ELR (cell line): ENCODE data around the gene POT1.
"Not testable (repeated sequence)": the region's sequence is repeated elsewhere in the genome, so short reads cannot be mapped to it uniquely, and the experiment has no call there.

ENCODE experiments used
- DNase-seq: peaks from one replicate; pipeline ENCODE4 v3.0.0-alpha.2; 2015; ENCODE audit warnings: low read depth

POT1 gene

DNA sequence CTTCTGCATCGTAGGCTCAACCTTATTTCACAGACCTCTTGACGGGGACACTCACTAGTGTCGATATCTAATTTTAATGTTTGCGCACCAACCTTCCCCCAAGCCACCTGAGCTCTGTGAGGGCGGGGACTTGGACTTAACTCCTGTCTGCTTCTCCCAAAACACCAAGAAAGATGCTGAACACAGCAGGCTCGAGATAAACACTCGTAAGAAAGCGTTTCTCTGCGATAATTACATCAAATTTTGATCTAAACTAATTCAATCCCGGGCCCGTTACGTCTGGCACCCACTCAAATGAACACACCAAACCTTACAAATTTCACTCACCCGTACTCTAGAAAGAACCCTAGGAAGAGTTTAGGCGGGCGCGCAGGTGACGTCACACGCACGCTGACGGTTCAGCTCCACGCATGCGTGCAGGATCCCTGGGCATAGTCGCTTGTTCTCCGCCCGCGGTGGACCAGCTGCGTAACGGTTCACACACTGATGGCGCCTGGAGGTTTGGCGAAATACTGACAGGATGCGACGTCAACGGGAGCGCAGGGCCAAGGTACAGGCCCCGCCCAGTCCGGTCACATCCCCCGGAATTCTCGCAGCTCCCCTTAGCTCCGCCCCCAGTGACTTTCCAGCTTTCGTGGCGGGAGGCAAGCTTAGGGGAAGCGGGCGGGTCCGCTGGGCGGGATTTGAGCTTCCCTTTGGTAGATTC is at the start of gene POT1:
Gene POT1 (minus strand): TSS at position 359 of the 706 bp plus-strand sequence. CDS start 32,652 bp downstream, outside the sequence.
- peak; percentile 99 for DNase-seq

DNA sequence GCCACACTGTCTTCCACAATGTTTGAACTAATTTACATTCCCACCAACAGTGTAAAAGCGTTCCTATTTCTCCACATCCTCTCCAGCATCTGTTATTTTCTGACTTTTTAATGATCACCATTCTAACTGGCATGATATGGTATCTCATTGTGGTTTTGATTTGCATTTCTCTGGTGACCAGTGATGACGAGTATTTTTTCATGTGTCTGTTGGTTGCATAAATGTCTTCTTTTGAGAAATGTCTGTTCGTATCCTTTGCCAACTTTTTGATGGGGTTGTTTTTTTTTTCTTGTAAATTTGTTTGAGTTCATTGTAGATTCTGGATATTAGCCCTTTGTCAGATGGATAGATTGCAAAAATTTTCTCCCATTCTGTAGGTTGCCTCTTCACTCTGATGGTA is 45.5 kb upstream of the POT1 start:
- not testable (repeated sequence) for DNase-seq

DNA sequence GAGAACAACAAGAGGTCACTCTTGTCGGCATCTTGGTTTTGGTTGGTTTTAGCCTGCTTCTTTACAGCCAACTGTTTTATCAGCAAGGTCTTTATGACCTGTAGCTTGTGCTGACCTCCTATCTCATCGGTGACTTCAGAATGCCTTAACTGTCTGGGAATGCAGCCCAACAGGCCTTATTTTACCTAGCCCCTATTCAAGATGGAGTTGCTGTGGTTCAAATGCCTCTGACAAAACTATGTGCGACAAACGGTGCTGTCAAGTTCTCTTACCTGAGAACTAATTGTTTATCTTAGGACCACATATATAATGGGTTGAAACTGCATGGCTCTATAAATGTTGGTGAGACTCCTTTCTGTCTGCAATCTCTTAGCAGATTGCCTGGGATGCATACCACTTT is 35.9 kb upstream of the POT1 start:
- no peak for DNase-seq

DNA sequence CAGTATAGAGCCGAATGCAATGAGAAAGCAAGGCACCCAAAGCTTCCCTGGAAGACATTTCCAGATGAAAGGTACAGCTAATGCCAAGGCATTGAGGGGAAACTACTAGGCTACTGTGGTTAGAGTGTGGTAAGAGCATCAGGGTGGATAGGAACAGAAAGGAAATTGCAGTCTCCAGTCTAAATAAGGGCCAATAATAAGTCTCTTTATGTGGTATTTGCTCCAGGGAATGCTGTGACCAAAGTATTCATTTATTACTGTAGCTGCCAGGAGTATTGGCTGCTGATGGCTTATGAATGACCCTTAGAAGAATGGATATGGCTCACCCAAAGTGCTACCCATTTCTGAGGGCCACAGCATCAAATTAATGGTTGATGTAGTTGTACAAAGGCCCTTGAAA is 30.1 kb upstream of the POT1 start:
- no peak for DNase-seq

DNA sequence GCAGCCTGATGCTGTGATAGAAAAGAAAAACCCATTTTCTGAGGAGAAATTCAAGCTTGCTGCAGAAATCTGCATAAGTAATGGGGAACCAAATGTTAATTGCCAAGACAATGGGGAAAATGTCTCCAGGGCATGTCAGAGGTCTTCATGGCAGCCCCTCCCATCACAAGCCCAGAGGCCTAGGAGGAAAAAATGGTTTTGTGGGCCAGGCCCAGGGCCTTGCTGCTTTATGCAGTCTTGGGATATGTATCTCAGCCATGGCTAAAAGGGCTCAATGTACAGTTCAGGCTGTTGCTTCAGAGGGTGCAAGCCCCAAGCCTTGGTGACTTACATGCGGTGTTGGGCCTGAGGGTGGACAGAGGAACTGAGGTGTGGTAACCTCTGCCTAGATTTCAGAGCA is 28.3 kb upstream of the POT1 start:
- DNase-seq, result not testable (repeated sequence)

DNA sequence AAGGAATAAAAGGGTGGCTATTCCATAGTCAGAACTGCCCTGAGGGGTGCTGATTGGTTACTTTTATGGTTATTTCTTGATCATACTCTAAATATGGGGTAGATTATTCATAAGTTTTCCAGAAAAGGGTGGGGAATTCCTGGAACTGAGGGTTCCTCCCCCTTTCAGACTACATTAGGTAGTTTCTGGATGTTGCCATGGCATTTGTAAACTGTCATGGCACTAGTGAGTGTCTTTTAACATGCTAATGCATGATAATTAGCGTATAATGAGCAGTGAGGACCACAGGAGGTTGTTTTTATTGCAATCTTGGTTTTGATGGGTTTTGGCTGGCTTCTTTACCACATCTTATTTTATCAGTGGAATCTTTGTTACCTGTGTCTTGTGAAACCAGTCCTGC is 26.5 kb upstream of the POT1 start:
- DNase-seq, result no peak

DNA sequence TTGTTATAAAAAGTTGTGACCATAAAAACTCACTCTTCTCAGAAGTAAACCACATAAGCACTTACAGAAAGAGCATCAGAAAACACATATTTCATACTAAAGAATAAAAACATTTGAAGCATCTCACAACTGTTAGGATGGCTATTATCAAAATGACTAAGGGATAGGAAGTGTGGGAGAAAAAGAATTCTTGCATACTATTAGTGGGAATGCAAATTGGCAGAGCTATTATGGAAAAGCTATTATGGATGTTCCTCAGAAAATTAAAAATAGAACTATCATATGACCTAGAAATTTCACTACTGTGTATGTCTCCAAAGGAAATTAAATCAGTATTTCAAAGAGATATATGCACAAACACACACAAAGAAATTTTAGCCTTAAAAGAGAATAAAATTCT is 25.2 kb upstream of the POT1 start:
- no peak for DNase-seq

GRCh38 chr7:124945680-124946079 is 16.1 kb upstream of the POT1 start:
- DNase-seq, result no peak

GRCh38 chr7:124943472-124943871 is 13.8 kb upstream of the POT1 start:
- no peak for DNase-seq

- no peak for DNase-seq
Observed at GRCh38 chr7:124942399-124942798, 12.8 kb upstream of the POT1 start.

- DNase-seq, result no peak
Observed at GRCh38 chr7:124940306-124940705, 10.7 kb upstream of the POT1 start.

- DNase-seq, result no peak
Observed at GRCh38 chr7:124938128-124938527, 8.5 kb upstream of the POT1 start.

DNA sequence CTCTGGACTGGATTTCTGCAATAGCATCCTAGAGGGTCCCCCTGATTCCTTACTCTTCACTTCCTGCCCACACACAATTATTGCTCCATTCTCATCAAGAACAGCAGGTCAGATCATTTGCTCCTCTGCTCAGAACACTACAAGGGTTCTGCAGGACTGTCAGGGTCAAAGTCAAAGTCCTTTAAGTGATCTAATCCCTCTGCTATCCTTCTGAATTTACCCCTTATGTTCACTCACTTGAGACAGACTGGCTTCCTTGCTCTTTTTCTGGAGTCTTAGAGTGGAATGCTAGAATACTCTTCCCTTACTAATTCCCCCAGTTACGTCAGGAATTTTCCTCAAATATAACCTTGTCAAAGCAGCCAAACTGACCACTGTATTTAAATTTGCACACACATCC is 7.5 kb upstream of the POT1 start:
- DNase-seq, result no peak

DNA sequence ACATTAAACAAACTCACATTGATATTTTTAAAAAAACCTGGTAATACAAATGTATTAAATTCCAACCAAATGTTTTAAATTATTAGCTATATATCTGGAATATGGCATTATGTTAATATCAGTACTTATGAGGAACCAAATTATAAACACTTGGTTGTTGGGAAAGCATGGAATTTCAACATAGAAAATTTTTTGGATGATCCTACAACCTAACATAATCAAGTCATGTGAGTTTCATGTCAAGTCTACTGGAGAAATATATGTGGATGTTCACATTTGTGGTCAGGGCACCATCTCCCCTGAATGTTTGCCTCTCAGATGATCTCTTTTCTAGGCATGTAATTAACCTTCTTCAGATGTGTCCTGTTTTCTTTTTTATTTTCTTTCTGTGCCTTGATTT is 5.2 kb upstream of the POT1 start:
- DNase-seq, result no peak

GRCh38 chr7:124930655-124931597 is 1.3 kb upstream of the POT1 start:
- no peak for DNase-seq

- no peak for DNase-seq
Observed at GRCh38 chr7:124930173-124930623, 573 bp upstream of the POT1 start.

DNA sequence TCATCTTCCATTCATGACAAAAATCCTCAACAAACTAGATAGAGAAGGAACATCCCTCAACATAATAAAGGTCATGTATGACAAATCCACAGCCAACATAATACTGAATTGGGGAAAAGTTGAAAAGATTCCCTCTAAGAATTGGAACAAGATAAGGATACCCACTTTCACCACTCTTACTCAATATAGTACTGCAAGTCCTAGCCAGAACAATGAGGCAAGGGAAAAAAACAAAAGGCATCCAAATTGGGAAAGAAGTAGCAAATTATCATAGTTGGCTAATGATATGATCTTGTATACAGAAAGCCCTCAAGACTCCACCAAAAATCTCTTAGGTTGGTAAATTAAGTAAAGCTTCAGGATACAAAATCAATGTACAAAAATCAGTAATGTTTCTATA is 4.7 kb downstream of the POT1 start:
- no peak for DNase-seq

DNA sequence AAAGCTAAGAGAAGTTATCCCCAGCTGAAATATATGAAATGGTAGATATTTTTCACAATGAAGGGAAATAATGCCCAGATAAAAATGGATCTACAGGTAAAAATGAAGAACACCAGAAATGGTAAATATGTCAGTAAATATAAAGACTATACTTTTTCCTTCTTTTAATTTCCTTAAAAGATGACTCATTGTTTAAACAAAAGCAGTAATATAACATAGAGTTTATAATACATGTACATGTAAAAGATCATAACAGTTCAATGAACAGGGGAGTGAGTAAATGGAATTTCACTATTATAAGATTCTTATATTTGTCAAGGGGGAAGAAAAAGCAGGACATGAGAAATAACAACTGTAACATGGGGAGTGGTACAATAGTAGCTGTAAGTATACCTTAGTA is 7.4 kb downstream of the POT1 start:
- DNase-seq, result no peak

DNA sequence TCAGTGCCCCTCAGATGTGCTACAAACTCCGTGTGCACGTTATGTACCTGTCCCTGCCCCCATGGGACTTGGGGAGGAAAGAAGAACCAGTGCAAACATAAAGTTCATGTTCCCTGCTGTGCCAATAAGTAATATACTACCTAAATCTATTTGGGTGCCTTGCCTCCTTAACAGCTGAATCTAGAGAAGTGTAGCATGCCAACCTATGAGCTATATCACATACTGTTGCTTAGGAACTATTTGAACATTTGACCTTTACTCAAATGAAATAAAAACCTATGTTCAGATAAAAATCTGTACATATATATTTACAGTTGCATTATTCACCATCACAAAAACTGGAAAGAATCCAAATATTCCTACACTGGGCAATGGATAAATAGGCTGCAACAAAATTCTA is 9.8 kb downstream of the POT1 start:
- DNase-seq, result no peak

GRCh38 chr7:124918662-124919061 is 11.0 kb downstream of the POT1 start:
- DNase-seq, result no peak

DNA sequence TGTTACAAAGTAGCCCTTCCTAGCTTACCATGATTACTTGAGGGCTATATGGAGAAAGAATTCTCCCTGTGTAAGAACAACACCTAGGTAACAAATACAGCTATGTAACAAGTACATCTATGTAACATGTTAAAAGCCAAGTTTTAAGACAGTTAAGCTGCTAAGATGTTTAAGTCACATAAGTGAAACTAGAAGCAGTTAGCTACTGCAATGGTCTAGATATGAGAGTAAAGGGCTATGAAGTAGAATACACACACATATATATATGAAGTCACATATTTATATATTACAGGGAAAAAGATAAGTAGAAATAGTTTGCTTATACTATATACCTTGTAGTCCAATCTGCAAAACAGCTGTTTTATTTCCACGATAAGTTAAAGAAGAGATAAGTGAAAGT is 14.4 kb downstream of the POT1 start:
- DNase-seq, result no peak

GRCh38 chr7:124914298-124914697 is 15.3 kb downstream of the POT1 start:
- DNase-seq, result no peak

DNA sequence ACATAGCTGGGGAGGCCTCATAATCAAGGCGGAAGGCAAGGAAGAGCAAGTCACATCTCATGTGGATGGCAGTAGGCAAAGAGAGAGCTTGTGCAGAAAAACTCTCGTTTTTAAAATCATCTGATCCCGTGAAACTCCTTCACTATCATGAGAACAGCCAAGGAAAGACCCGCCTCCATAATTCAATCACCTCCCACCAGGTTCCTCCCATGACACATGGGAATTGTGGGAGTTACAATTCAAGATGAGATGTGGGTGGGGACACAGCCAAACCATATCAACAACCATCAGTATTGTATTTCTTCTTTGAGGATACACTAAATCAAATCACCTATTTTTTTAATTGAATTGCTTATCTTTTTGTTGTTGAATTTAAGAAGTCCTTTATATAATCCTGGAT is 16.7 kb downstream of the POT1 start:
- no peak for DNase-seq
